COLO668 (cell line): ENCODE measurements around the gene SCUBE1.
A peak's percentile ranks its signal among the peaks of the same experiment; 100 is the strongest.

Experiments
- DNase-seq: peaks from one replicate; lab custom pipeline; 2025; ENCODE audit not compliant: unreplicated experiment; lab: John Stamatoyannopoulos, UW

The SCUBE1 gene

GRCh38 chr22:43262990-43263644, 80.1 kb downstream of the SCUBE1 start:
- peak; percentile 47 for DNase-seq

DNA sequence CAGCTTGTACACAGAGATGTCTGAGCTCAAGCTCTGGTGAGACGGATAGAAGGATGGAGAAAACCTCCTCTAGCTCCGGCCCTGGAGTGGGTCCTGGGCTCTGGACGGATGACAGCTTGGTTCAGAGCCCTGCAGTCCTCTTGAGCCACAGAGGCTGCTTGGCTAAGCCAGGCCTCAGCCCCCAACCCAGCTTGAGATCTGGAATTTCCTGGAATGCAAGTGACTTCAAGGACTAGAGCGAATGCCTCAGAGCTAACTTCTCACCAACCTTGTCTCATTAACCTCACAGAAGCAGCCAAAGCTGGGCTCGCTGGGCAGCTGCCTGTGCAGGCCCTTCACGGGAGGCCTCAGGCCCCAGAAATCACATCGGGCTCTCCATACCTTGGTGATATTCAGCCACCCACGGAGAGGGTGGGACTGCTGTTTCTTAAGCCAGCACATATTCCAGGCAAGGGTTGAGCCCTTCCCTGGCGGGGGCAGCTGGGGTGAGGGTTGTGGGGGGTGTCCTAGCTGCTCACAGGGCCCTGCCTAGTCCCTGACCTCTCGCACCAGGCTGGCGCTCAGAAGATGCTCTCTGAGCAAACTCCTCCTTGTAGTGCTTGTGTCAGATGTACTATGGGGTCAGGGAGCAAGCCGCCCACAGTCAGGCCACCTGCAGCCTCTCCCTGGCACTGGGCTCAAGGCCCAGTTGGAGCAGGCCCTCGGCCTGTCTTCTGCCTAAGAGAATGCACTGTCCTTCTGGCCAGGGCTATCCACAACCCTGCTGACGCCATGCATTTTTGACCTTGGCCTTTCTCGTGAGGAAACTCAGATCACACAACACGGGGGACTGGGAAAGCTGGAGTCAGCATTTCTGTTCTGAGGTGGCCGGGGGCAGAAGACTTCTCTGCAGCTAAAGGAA, 82.6 kb downstream of the SCUBE1 start:
- DNase-seq, result no peak

DNA sequence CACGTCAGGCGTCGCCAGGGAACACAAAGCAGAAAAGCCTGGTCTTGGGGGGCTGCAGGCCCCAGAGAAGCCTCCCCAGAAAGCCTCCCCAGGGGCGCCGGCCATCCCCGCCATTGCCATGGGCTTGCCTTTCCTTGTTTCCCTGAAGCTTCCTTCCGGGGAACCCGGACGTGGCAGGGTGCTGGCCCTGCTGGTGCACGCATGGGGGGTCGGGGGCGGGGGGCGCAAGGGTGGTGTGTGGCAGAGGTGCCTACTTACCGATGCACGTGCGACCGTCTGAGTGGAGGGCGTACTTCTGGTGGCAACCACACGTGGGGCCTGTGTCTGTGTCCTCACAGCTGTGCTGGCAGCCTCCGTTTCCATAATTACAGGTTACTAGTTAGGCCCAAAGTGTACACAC, 85.2 kb downstream of the SCUBE1 start:
- DNase-seq, result no peak

DNA sequence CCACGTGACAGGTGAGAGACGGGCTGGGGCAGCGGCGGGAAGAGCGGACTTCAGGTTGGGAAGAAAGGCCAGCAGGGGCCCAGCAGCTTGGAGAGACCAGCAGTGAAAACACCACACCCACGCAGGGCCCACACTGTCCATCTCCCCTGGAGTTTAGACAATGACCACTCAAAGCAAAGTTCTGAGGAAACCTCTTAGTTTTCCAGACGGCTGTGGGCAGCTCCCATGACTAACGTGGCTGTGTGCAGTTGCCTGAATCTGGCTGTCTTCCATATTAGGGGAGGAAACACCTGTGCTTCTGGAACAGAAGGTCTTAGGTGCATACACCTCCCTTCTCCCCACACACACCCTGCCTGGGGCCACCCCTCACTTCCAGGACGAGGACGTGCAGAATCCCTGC, 85.6 kb downstream of the SCUBE1 start:
- no peak for DNase-seq

GRCh38 chr22:43256976-43257545, 86.1 kb downstream of the SCUBE1 start:
- DNase-seq, result no peak

DNA sequence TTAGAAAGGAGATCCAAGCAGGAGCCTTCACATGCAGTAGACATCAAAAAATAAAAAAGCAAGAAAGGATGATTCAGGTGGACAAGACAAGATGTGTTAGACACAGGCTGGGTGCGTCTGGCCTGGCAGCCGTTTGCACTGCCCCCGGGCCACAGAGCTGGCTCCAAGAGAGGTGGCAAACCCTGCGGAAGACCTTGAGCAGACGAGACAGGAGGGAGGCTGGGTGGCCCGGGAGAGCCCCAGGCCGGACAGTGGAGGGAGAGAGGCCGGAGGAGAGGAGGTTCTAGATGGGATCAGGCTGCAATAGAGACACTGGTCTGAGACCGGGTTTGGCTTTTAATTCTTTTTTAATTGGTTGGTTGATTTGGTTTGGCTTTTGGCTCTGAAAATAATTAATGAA, 86.6 kb downstream of the SCUBE1 start:
- DNase-seq, result no peak

DNA sequence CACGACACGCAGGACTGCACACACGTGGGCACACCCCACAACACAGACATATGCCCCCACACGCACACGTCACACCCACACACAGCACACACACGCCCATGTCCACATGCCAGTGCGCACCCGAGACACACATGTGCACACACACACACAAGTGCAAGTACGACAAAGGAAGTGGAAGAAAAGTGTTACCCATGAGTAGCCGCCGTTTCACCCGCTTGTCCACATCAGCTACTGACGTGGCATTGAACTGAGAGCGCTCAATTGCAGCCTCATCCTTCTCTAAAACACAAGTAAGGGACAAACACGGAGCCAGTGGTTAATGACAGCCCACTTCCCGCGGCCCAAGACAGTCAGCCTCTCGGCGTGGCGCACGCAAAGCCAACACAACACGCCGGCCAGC, 87.9 kb downstream of the SCUBE1 start:
- DNase-seq, result no peak

GRCh38 chr22:43253839-43254238, 89.3 kb downstream of the SCUBE1 start:
- DNase-seq, result no peak

DNA sequence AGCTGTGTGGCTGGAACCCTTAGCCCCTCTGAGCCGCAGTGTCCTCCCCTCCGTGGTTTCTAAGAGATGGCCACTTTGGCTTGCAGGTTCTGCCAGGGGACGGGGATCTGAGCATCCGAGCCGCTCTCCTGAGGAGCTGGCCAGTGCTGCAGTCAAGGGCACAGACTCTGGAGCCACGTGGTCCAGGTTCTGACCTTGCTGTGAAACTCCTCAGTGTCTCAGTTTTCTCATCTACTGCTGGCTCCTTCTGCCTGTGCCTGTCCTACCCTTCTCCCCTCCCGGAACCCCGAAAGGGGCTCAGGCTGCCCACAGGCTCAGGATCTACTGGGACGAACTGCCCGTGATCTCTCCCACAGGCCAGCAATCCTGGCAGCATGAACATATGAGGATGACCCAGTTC, 90.9 kb downstream of the SCUBE1 start:
- DNase-seq, result no peak

DNA sequence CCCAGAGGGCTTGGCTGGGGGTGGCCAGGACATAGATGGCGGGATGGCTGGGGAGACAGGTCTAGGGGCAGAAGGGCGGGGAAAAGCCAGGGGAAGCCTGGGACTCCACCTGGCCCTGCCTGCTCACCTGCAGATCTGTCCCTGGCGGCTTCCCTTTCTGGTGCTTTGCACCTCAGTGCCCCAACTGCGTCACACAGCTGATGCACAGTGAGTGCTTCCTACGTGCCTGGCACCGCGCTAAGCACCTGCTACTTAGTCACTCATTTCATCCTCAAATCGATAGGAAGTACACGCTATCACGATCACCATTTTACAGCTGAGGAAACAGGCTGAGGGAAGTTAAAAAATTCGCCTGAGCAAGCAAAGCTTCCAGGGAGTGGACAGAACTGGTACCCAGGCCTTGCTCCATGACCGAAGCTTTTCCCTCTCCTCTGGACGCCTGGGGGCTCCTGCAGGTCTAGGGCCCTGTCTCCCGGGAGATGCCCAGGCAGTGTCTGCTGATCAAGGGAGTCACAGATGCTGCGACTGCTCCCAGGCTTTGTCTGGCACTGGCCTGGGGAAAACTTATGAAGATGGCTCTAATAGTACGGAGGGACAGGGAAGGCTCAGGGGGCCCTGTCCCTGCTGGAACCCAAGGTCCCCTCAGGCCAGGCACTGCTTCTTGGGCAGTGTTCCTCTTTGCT, 93.2 kb downstream of the SCUBE1 start:
- peak; percentile 57 for DNase-seq

GRCh38 chr22:43247546-43248260, 95.5 kb downstream of the SCUBE1 start:
- DNase-seq, result no peak

DNA sequence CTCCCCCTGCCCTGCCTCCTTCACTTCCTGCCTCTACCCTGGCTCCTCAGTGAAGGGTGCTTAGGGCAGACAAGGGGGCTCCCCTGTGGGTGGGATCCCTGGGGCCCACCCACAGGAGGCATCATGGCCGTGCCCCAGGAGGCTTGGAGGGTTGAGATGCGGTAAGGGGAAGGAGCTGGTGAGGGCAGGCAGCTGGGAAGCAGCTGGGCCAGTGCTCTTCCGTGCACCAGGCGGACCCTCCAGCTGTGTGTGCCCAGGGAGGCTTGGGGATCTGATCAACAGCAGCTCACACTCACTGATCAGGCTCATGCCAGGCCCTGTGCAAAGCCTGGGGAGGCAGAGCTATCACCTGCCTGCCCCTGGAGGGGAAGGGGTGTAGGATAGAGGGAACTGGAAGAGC, 97.0 kb downstream of the SCUBE1 start:
- peak; percentile 88 for DNase-seq

- DNase-seq, result peak; percentile 28
These were observed 97.5 kb downstream of the SCUBE1 start for GRCh38 chr22:43245717-43246116.

DNA sequence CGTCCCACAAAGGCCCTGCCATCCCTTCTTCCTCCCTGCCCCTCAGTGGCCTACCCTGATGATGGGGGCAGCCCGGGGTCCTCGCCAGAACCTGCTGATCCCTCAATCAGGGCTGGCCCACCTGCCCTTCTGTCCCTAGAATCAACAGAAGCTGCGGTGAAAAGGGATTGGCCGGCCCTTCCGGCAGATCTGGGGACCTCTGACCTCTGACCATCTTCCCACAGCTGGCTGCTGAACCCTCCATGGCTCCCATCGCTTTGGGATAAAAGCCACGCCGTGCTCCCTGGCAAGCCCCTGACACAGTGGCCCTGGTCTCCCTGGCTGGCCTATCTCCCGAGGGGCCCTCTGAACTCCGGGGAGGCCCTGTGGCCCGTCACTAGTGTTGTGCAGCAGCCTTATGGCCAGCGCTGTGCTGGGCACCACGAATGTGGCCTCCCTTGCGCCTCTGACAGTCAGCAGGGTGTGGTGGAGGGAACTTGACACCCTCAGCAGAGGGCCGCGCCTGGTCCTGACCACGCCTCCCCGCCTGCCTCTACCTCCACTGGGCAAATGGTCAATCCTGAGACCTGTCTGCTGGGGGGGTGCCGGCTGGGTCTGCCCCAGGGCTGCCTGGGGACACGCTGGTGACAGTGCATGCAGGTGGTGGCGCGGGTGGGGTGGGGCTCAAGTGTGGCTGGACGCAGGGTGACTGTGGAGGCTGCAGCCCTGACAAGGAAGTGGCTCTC, 98.2 kb downstream of the SCUBE1 start:
- no peak for DNase-seq

- no peak for DNase-seq
These were observed 98.8 kb downstream of the SCUBE1 start for GRCh38 chr22:43244402-43244801.

DNA sequence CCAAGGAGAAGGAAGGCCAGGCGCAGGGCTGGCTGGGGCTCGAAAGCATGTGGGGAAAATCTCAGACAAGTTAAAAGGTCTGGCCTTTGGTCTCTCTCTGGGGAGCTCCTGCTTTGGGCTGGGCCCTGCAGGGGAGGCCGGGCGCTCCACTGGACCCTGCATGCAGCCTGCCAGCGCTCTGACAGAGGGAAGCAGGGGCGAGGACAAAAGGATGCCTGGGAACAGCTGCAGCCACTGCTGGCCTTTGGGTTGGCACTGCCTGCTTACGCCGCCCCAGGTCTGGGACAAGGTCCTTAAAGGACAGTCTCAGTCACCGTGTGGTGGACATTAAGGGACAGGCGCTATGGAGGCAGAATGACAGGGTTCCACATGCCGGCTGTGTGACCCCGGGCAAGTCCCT, 99.8 kb downstream of the SCUBE1 start:
- DNase-seq, result no peak

DNA sequence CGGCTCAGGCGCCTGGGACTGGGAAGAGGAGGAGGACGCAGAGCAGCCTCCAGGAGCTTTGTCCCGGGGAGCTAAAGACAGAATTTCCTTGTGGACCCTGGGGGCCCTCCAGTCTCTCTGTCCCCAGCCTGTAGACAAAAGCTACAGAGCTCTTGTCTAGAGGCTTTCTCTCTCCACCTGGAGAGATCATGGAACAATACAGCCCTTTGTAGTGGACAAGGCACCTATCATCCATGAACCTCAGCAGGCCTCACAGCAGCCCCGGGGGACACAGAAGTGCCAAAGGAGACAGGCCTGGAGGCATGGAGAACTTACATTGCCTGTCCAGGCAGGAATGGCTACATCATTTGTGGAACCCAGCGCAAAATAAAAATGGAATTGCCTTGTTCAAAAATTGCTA, 100.5 kb downstream of the SCUBE1 start:
- DNase-seq, result no peak

DNA sequence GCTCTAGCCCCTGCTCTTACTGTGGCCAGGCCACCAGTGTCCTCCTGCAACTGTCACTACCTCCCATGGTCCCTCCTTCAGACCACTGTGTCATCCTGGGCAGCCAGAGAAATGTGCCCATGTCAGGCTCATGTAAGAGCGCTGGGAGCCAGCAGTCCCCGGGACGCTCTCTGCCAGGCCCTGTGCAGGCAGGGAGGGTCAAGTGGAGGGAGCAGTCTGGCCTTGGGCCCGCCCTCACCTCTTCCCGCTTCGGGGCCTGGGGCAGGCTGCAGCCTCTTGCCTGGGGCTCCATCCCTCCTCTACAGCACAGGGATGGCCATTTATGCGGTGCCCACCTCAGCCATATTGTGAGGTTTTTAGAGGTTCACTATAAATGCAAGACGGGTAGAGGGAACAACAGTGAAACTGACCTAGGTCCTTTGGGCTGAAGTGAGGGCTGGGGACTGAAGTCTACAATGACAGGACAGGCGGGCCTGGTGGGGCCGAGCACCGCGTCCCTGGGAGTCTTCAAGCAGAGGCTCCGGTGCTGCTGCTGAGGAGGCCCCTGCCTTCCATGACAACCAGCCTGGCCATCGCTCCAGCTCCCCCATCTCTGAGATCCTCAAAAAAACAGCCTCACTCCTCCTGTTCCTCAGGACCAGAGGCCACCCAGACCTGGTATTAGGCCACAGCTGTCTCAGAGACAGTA, 101.3 kb downstream of the SCUBE1 start:
- DNase-seq, result no peak

GRCh38 chr22:43241138-43241597, 102.0 kb downstream of the SCUBE1 start:
- no peak for DNase-seq

GRCh38 chr22:43240614-43241013, 102.6 kb downstream of the SCUBE1 start:
- DNase-seq, result no peak
